Erythroblast (primary cell): ENCODE results near the gene AHNAK2.

Experiments used
- GATA1 ChIP-seq: IDR thresholded peaks from 2 replicates; pipeline ENCODE4 v1.6.1; 2011; ENCODE audit warnings: low read depth, mild to moderate bottlenecking, control low read depth, low read length, moderate library complexity
- POLR2A ChIP-seq: IDR thresholded peaks from 2 replicates; pipeline ENCODE4 v1.6.1; 2011; ENCODE audit warnings: mild to moderate bottlenecking, low read length

DNA sequence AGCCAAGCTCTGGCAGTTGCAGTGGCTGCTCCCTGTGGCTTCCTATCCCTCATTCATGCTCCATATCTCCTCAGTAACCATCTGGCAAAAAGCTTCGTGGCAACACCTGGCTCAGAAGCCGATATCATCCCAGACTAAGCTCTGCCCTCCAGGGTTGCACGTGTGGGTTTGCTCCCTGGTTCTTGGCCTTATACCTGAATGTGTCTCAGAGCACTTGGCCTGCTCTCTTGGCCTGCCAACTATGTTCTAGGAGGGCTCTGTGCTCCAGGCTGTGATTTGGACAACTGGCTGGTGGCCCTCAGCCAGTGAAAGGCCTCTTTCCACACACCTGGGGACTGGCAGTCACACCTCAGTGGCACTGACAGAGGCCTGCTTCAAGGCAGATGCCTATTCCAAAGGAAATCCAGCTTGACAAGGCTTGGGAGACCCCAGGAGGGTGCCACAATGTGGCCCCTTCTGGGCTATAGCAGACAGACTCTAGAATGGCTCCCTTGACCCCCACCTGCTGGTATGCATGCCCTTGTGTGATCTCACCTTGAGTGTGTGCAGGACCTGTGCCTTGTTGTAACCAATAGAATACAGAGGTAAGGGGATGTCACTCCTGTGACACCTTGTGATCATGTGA lies 43.0 kb downstream of the AHNAK2 start:
- no peak for TF ChIP-seq POLR2A
- TF ChIP-seq GATA1, result no peak
